Stimulated activated CD8-positive, alpha-beta memory T cell treated with anti-CD3 and anti-CD28 coated beads, Interleukin-15, amount 100 ng/mL, for 1 hour (primary cell): Measurements from ENCODE around the gene EVA1C.
A peak's percentile ranks its signal among the peaks of the same experiment; 100 is the strongest.
"Not testable (repeated sequence)": the region's sequence is repeated elsewhere in the genome, so short reads cannot be mapped to it uniquely, and the experiment has no call there.

Experiments used
- DNase-seq: peaks from one replicate; pipeline ENCODE4 v3.0.0-alpha.2; 2020; ENCODE audit warnings: low read depth

The EVA1C gene

GRCh38 chr21:32412162-32413014, at the start of gene EVA1C:
EVA1C (plus strand) TSS chr21:32412706; CDS start chr21:32412854, 148 bp downstream.
- DNase-seq: peak; percentile 41

- no peak for DNase-seq
Observed at GRCh38 chr21:32364387-32364786, 48.1 kb upstream of the EVA1C start.

- no peak for DNase-seq
Observed at GRCh38 chr21:32364796-32365195, 47.7 kb upstream of the EVA1C start.

- DNase-seq: no peak
Observed at GRCh38 chr21:32366191-32366590, 46.3 kb upstream of the EVA1C start.

GRCh38 chr21:32367158-32367557, 45.3 kb upstream of the EVA1C start:
- DNase-seq: no peak

- DNase-seq: no peak
Observed at GRCh38 chr21:32368386-32368785, 44.1 kb upstream of the EVA1C start.

GRCh38 chr21:32368961-32369360, 43.5 kb upstream of the EVA1C start:
- not testable (repeated sequence) for DNase-seq

- no peak for DNase-seq
Observed at GRCh38 chr21:32370998-32371766, 41.3 kb upstream of the EVA1C start.

GRCh38 chr21:32371913-32372314, 40.6 kb upstream of the EVA1C start:
- DNase-seq: no peak

GRCh38 chr21:32372755-32373154, 39.8 kb upstream of the EVA1C start:
- no peak for DNase-seq

GRCh38 chr21:32377506-32377905, 35.0 kb upstream of the EVA1C start:
- DNase-seq: no peak

- DNase-seq: no peak
Observed at GRCh38 chr21:32377991-32378390, 34.5 kb upstream of the EVA1C start.

GRCh38 chr21:32378956-32379355, 33.5 kb upstream of the EVA1C start:
- no peak for DNase-seq

- no peak for DNase-seq
Observed at GRCh38 chr21:32380940-32381339, 31.6 kb upstream of the EVA1C start.

- no peak for DNase-seq
Observed at GRCh38 chr21:32381571-32381970, 30.9 kb upstream of the EVA1C start.

GRCh38 chr21:32382108-32382644, 30.3 kb upstream of the EVA1C start:
- DNase-seq: no peak

GRCh38 chr21:32383812-32384211, 28.7 kb upstream of the EVA1C start:
- no peak for DNase-seq

GRCh38 chr21:32386195-32386870, 26.2 kb upstream of the EVA1C start:
- no peak for DNase-seq

- DNase-seq: no peak
Observed at GRCh38 chr21:32387151-32387550, 25.4 kb upstream of the EVA1C start.

- DNase-seq: no peak
Observed at GRCh38 chr21:32388306-32388705, 24.2 kb upstream of the EVA1C start.

GRCh38 chr21:32389337-32390015, 23.0 kb upstream of the EVA1C start:
- DNase-seq: no peak
